GM13977 (cell line): ENCODE results near the gene EML3.
"Not testable (repeated sequence)": the region's sequence is repeated elsewhere in the genome, so short reads cannot be mapped to it uniquely, and the experiment has no call there.

Experiments used
- DNase-seq: peaks from one replicate; pipeline ENCODE4 v3.0.0; 2012; ENCODE audit warnings: low spot score
- CTCF ChIP-seq: IDR thresholded peaks from 2 replicates; pipeline ENCODE4 v1.5.1; 2012; ENCODE audit warnings: mild to moderate bottlenecking, control low read depth; ENCODE audit not compliant: insufficient read depth; ENCODE audit errors: extremely low read depth, missing control alignments
- in situ Hi-C: fragments of 300-500 bp; cut with MboI; formaldehyde crosslinking; loops from one replicate; pipeline ENCODE4 v1.12.0; 2022; ENCODE audit warnings: low sequenced_read_pairs, low pct_unique_long_range_greater_than_20kb, mixed read lengths, inconsistent platforms; ENCODE audit not compliant: unreplicated experiment

Gene EML3

DNA sequence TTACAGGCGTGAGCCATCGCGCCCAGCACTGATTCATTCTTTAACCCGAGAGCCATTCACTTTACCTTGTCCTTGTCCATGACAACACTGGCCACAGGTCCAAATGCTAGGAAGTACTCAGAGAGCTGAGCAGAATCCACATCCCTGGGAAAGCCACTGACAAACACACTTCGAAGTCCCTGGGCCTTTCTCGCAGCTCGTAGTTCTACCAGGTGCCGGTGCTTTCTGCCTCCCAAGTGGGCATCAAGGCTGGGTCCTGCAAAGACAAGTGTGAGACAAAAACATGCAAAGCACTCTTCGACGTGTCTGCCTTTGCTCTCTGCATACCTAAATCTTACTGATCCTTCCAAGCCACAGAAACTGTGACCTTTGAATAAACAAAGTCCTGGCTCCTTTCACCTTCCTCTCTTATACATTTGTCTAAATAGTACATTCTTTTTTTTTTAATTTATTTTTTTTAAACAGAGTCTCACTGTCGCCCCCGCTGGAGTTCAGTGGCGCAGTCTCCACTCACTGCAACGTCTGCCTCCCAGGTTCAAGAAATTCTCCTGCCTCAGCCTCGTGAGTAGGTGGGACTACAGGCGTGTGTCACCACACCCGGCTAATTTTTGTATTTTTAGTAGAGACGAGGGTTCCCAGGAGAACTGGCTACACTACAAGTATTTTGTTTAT lies 23.5 kb downstream of the EML3 start:
- DNase-seq, result no peak
- peak; percentile 42 for TF ChIP-seq CTCF
- in situ Hi-C loops, result no loop called here

GRCh38 chr11:62585356-62585755 lies 27.2 kb downstream of the EML3 start:
- in situ Hi-C loops, DNase-seq: not testable (repeated sequence)

DNA sequence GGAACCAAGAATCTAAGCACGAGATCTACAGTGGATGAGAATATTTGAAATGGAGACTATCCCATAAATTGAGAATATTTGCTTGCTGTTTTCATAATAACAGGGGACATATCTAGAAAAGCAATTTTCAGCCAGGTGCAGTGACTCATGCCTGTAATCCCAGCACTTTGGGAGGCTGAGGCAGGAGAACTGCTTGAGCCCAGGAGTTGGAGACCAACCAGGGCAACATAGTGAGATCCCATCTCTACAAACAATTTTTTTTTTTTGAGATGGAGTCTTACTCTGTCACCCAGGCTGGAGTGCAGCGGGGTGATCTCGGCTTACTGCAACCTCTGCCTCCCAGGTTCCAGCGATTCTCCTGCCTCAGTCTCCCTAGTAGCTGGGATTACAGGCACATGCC lies 30.8 kb downstream of the EML3 start:
- DNase-seq, in situ Hi-C loops: not testable (repeated sequence)

- no peak for DNase-seq
- in situ Hi-C loops, result no loop called here
- TF ChIP-seq CTCF, result no peak
Measured at GRCh38 chr11:62580959-62581715, 31.4 kb downstream of the EML3 start.

- no peak for DNase-seq
- no peak for TF ChIP-seq CTCF
- in situ Hi-C loops, result no loop called here
Measured at GRCh38 chr11:62579252-62579651, 33.3 kb downstream of the EML3 start.

DNA sequence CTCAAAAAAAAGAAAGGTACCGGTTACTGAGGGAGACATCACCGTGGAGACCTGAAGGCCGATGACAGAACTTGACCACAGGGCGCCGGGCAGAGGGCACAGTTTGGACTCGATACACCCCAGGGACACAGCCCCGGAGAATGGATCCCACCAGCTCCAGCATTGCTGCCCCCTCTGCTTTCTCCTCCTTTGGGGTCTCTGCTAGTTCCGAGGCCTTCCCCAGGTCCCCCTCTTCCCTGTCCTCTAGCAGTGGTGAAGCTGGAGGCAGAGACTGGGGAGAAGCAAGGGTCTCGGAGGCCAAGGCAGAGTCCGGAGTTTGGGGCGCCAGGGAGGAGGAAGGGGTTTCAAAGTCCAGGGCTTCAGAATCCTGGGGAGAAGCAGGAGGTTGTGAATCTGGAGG lies 34.0 kb downstream of the EML3 start:
- TF ChIP-seq CTCF, result no peak
- DNase-seq, result no peak
- in situ Hi-C loops, result no loop called here

DNA sequence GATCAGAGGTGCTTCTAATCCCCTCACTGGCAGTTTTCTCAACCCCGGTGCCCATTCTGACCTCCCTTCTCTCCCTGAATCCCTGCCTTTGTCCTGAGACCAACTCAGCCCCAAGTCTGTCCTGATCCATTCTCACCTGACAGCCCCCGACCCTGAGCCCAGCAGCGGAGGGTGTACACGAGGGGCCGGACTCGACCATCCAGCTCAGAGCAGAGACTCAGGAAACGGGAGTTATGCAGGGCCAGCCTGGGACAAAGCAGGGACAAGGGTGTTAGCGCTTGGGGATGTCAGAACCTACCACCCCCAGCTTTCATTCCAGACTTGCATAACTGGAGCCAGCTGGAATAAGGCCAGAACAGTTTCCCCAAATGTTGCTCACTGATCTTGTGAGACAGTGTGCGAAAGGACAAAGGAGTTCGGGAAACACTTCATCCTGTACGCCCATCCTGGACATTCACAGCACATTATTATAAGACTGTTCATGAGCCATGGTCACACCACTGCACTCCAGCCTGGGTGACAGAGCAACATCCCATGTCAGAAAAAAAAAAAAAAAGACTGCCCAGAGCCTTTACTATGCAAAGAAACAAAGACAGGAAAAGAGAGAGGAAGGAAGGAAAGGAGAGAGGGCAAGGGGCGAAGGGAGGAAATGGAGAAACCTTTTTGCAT lies 35.4 kb downstream of the EML3 start:
- in situ Hi-C loops, result no loop called here
- DNase-seq, result no peak
- no peak for TF ChIP-seq CTCF
